ENCODE results near the gene PROCA1.

GRCh38 chr17:28702752-28703150, 8.9 kb downstream of the PROCA1 start:
- TF ChIP-seq POLR2AphosphoS5 (IDR thresholded peaks at IDR 0.05; ENCODE audit: low read depth, low read length) = no peak
- TF ChIP-seq POLR2A (IDR thresholded peaks at IDR 0.05; ENCODE audit: low read depth, low read length) = no peak
